CD4-positive, CD25-positive, alpha-beta regulatory T cell (primary cell): ENCODE data around the gene IRF9. TPM values are rescaled to one million over a fixed set of nuclear protein-coding genes. Genes with fewer than 3 reads are reported as not detected.
A peak's percentile ranks its signal among the peaks of the same experiment; 100 is the strongest.

ENCODE experiments used
- ATAC-seq, 2 donors: fragments of 150-1000 bp; cut with Tn5 transposase; one replicate each; pipeline ENCODE4 v1.10.0; 2021; ENCODE audit warnings: low read depth in 2 of 2, moderate number of reproducible peaks in 2 of 2, moderate library complexity in 1 of 2
- DNase-seq, 3 donors: peaks; one replicate each; pipeline versions ENCODE4 v3.0.0 to v3.0.0-alpha.2; 2012 to 2022; ENCODE audit warnings: mixed read lengths in 1 of 3
- H3K27ac ChIP-seq: one replicate; pipeline ENCODE4 v1.7.0; 2013; ENCODE audit warnings: mild to moderate bottlenecking, low read length; ENCODE audit not compliant: insufficient read depth, poor library complexity, severe bottlenecking
- H3K27me3 ChIP-seq: one replicate; pipeline ENCODE4 v1.7.0; 2013; ENCODE audit warnings: low read length; ENCODE audit not compliant: control insufficient read depth, insufficient read depth
- H3K36me3 ChIP-seq: one replicate; pipeline ENCODE4 v1.7.0; 2013; ENCODE audit warnings: mild to moderate bottlenecking, low read length, moderate library complexity; ENCODE audit not compliant: control insufficient read depth, insufficient read depth
- H3K4me1 ChIP-seq: 2 replicates; pipeline ENCODE4 v1.7.0; 2013; ENCODE audit warnings: mild to moderate bottlenecking, low read length; ENCODE audit not compliant: insufficient read depth, control insufficient read depth, poor library complexity, severe bottlenecking
- H3K4me3 ChIP-seq: one replicate; pipeline ENCODE4 v1.7.0; 2013; ENCODE audit warnings: low read depth, mild to moderate bottlenecking, low read length, moderate library complexity
- H3K9me3 ChIP-seq, 2 experiments: 1 replicate in 1 of 2; 2 replicates in 1 of 2; pipeline ENCODE4 v1.7.0; 2013; ENCODE audit warnings: low read length in 2 of 2, mild to moderate bottlenecking in 1 of 2, moderate library complexity in 1 of 2; ENCODE audit not compliant: control insufficient read depth in 2 of 2
- H3K27ac Mint-ChIP-seq, 3 donors: one replicate each; pipeline ENCODE4 v1.8.0; 2020 to 2022; ENCODE audit warnings: mild to moderate bottlenecking in 3 of 3, mixed read lengths in 3 of 3, moderate library complexity in 2 of 3
- H3K27me3 Mint-ChIP-seq: one replicate; pipeline ENCODE4 v1.8.0; 2022; ENCODE audit warnings: mild to moderate bottlenecking, mixed read lengths
- H3K36me3 Mint-ChIP-seq: one replicate; pipeline ENCODE4 v1.8.0; 2020; ENCODE audit warnings: mixed read lengths
- H3K4me1 Mint-ChIP-seq, 4 donors: one replicate each; pipeline ENCODE4 v1.8.0; 2020 to 2022; ENCODE audit warnings: mixed read lengths in 4 of 4, mild to moderate bottlenecking in 1 of 4
- H3K4me3 Mint-ChIP-seq, 4 donors: one replicate each; pipeline ENCODE4 v1.8.0; 2020 to 2022; ENCODE audit warnings: mild to moderate bottlenecking in 4 of 4, mixed read lengths in 4 of 4, moderate library complexity in 3 of 4
- H3K9me3 Mint-ChIP-seq, 7 donors: one replicate each; pipeline ENCODE4 v1.8.0; 2020 to 2022; ENCODE audit warnings: mixed read lengths in 7 of 7, mild to moderate bottlenecking in 3 of 7, moderate library complexity in 2 of 7
- polyA plus RNA-seq, 4 donors: library from polyadenylated mRNA; unstranded; fragments of 300-500 nt; fragmentation: Illumina TruSeq; gene quantifications; one replicate each; pipeline ENCODE4 v1.2.3, GENCODE V29; 2021
- total RNA-seq: library from RNA; stranded (reverse); gene quantifications from one replicate; pipeline ENCODE4 v1.2.3, GENCODE V29; 2022

The IRF9 gene
- total and polyA plus RNA-seq, 5 donors from 2014 or later = 105 to 369 (median 127) TPM

GRCh38 chr14:24206260-24207103 is 45.4 kb downstream of the IRF9 start:
- H3K4me1 Mint-ChIP-seq = peaks cover 15 to 55% (median 28%) of the 10 kb centered on the region in 4 donors
- Histone ChIP-seq H3K4me1 (peaks cover 7% of the 10 kb centered on the region), H3K9me3 (no peaks in the 10 kb centered on the region), H3K27ac (no peak overlapping the region), H3K36me3 (peaks cover 57% of the 10 kb centered on the region), H3K4me3 (no peak overlapping the region), H3K27me3 (no peaks in the 10 kb centered on the region)
- no peaks in the 10 kb centered on the region for H3K27me3 Mint-ChIP-seq
- peak overlapping the region in 1 of 4 donors; percentile 10 for H3K4me3 Mint-ChIP-seq
- peaks cover 58% of the 10 kb centered on the region for H3K36me3 Mint-ChIP-seq
- ATAC-seq (no peak), DNase-seq (no peak)
- peak overlapping the region in 2 of 3 donors; percentile 77 to 78 for H3K27ac Mint-ChIP-seq
- peaks cover 0 to 2% (median 0%) of the 10 kb centered on the region in 7 donors for H3K9me3 Mint-ChIP-seq

GRCh38 chr14:24207104-24207551 is 46.1 kb downstream of the IRF9 start:
- Mint-ChIP-seq H3K27me3 (no peaks in the 10 kb centered on the region), H3K36me3 (peaks cover 57% of the 10 kb centered on the region), H3K27ac (peak overlapping the region in 1 of 3 donors; percentile 77), H3K9me3 (peaks cover 0 to 2% (median 0%) of the 10 kb centered on the region in 7 donors), H3K4me1 (peaks cover 15 to 59% (median 31%) of the 10 kb centered on the region in 4 donors), H3K4me3 (peak overlapping the region in 2 of 4 donors; percentile 10 to 15)
- Histone ChIP-seq H3K27ac (no peak overlapping the region), H3K36me3 (peaks cover 57% of the 10 kb centered on the region), H3K4me1 (peaks cover 13% of the 10 kb centered on the region), H3K4me3 (no peak overlapping the region), H3K9me3 (no peaks in the 10 kb centered on the region), H3K27me3 (no peaks in the 10 kb centered on the region)
- DNase-seq = no peak
- ATAC-seq = no peak

GRCh38 chr14:24207625-24208024 is 46.6 kb downstream of the IRF9 start:
- H3K27me3 Mint-ChIP-seq = no peaks in the 10 kb centered on the region
- DNase-seq = no peak
- Histone ChIP-seq H3K4me3 (no peak overlapping the region), H3K36me3 (peaks cover 57% of the 10 kb centered on the region), H3K4me1 (peaks cover 13% of the 10 kb centered on the region), H3K27ac (no peak overlapping the region), H3K9me3 (no peaks in the 10 kb centered on the region), H3K27me3 (no peaks in the 10 kb centered on the region)
- no peak for ATAC-seq
- no peak overlapping the region for H3K4me3 Mint-ChIP-seq
- peaks cover 53% of the 10 kb centered on the region for H3K36me3 Mint-ChIP-seq
- H3K4me1 Mint-ChIP-seq = peaks cover 15 to 63% (median 33%) of the 10 kb centered on the region in 4 donors
- no peak overlapping the region for H3K27ac Mint-ChIP-seq
- peaks cover 0 to 2% (median 0%) of the 10 kb centered on the region in 7 donors for H3K9me3 Mint-ChIP-seq

- ATAC-seq = no peak
- peaks cover 6 to 75% (median 53%) of the 10 kb centered on the region in 4 donors for H3K4me1 Mint-ChIP-seq
- peaks cover 39% of the 10 kb centered on the region for H3K4me1 ChIP-seq
- no peak for DNase-seq
- H3K27me3 Mint-ChIP-seq = no peaks in the 10 kb centered on the region
- no peak overlapping the region for H3K27ac ChIP-seq
- no peaks in the 10 kb centered on the region for H3K27me3 ChIP-seq
- peak overlapping the region; percentile 95 to 98 (median 96) for H3K4me3 Mint-ChIP-seq
- H3K27ac Mint-ChIP-seq = peak overlapping the region in 2 of 3 donors; percentile 99 to 100
- H3K4me3 ChIP-seq = no peak overlapping the region
- peaks cover 0 to 2% (median 0%) of the 10 kb centered on the region in 7 donors for H3K9me3 Mint-ChIP-seq
- H3K9me3 ChIP-seq = no peaks in the 10 kb centered on the region
- H3K36me3 ChIP-seq = peaks cover 46% of the 10 kb centered on the region
- H3K36me3 Mint-ChIP-seq = peaks cover 40% of the 10 kb centered on the region
These were observed 50.2 kb downstream of the IRF9 start for GRCh38 chr14:24211311-24211710.

GRCh38 chr14:24212924-24213865 is 52.1 kb downstream of the IRF9 start, which contains the start of gene CHMP4A:
CHMP4A (minus strand) TSS chr14:24213488; CDS start chr14:24213439, 49 bp downstream.
- Mint-ChIP-seq H3K4me1 (peaks cover 7 to 71% (median 46%) of the 10 kb centered on the region in 4 donors), H3K4me3 (peak within 1 kb of the TSS; percentile 95 to 98 (median 96)), H3K9me3 (peaks cover 0 to 2% (median 0%) of the 10 kb centered on the region in 7 donors), H3K27ac (peak within 1 kb of the TSS; percentile 99 to 100 (median 99)), H3K36me3 (peaks cover 26% of the 10 kb centered on the region), H3K27me3 (no peaks in the 10 kb centered on the region)
- H3K9me3 ChIP-seq = no peaks in the 10 kb centered on the region
- no peaks in the 10 kb centered on the region for H3K27me3 ChIP-seq
- peaks cover 43% of the 10 kb centered on the region for H3K36me3 ChIP-seq
- peak within 1 kb of the TSS; percentile 84 for H3K4me3 ChIP-seq
- peaks cover 41% of the 10 kb centered on the region for H3K4me1 ChIP-seq
- ATAC-seq (peak; percentile 77 to 82), DNase-seq (peak; percentile 94 to 98 (median 95))
- H3K27ac ChIP-seq = peak within 1 kb of the TSS; percentile 100

- Histone ChIP-seq H3K27ac (peak overlapping the region; percentile 100), H3K36me3 (peaks cover 39% of the 10 kb centered on the region), H3K27me3 (no peaks in the 10 kb centered on the region), H3K4me3 (peak overlapping the region; percentile 65), H3K4me1 (peaks cover 41% of the 10 kb centered on the region), H3K9me3 (no peaks in the 10 kb centered on the region)
- peaks cover 7 to 68% (median 45%) of the 10 kb centered on the region in 4 donors for H3K4me1 Mint-ChIP-seq
- DNase-seq (no peak), ATAC-seq (peak in 1 of 2 donors; percentile 0)
- peak overlapping the region; percentile 95 to 98 (median 96) for H3K4me3 Mint-ChIP-seq
- peak overlapping the region; percentile 99 to 100 (median 99) for H3K27ac Mint-ChIP-seq
- H3K36me3 Mint-ChIP-seq = peaks cover 26% of the 10 kb centered on the region
- peaks cover 0 to 2% (median 0%) of the 10 kb centered on the region in 7 donors for H3K9me3 Mint-ChIP-seq
- H3K27me3 Mint-ChIP-seq = no peaks in the 10 kb centered on the region
These were observed 53.0 kb downstream of the IRF9 start for GRCh38 chr14:24213866-24214662.
